Subcutaneous adipose tissue (tissue), 4 donors: ENCODE results near the gene TMTC3. TPM values are rescaled to one million over a fixed set of nuclear protein-coding genes. Genes with fewer than 3 reads are reported as not detected.

ENCODE experiments used
- CTCF ChIP-seq: fragments of 450-650 bp; IDR thresholded peaks from one replicate; pipeline ENCODE4 v1.5.1; 2016; ENCODE audit warnings: low read depth, mild to moderate bottlenecking, control low read depth, antibody characterized with exemption, moderate library complexity
- total RNA-seq, 4 donors: library from RNA; depleted of rRNA; stranded (reverse); fragments of >200 nt; gene quantifications; one replicate each; pipeline ENCODE4 v1.1.0, GENCODE V29; 2016

The TMTC3 gene
- total RNA-seq, 4 donors from 2014 or later: 9.4 to 20.9 (median 11.9) TPM

DNA sequence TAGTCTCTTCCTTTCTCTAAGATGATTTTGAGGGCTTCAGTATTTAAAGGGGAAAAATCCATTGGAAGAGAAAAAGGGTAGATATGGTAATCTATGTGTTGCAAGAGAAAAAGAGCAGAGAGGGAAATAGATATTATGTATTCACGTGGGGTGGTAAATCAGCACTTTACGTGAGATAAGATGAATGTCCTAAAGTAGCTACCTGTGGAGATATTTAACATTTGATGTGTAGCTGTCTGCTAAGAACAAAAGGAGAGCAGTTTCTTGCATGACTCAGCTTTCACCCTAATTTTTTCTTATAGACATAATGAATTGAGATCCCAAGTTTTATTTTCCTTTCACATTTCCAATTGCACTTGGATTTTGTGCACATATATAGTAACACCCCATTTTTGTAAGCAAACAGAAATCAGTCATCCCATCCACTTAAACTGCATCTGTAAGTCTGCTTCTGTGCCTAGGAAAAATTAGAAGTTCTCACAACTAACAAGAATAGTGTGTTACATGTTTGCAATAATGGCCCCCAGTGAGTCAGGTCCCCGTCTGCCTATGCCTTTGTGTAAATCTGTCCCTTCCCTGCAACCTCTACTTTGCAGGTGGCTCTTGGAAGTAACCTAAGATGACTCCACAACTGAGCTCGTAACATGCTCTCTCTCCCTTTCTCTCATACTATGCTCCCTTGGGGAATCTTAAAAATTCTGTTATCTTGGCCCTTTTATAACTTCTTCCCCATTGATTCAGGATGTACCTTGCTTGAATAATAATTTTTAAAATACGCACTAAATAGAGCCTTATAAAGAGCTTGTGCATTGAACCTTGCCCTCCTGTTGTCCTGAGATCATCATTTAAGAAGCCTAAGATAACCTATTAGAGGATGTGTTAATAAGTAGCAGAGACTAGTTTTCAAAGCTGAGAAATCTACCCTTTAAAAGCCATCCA lies 3.7 kb downstream of the TMTC3 start:
- TF ChIP-seq CTCF: no peak

GRCh38 chr12:88150063-88150462 lies 8.0 kb downstream of the TMTC3 start:
- no peak for TF ChIP-seq CTCF

- TF ChIP-seq CTCF: no peak
Observed at GRCh38 chr12:88153959-88154358, 11.9 kb downstream of the TMTC3 start.

GRCh38 chr12:88156075-88156654 lies 14.1 kb downstream of the TMTC3 start:
- TF ChIP-seq CTCF: no peak

DNA sequence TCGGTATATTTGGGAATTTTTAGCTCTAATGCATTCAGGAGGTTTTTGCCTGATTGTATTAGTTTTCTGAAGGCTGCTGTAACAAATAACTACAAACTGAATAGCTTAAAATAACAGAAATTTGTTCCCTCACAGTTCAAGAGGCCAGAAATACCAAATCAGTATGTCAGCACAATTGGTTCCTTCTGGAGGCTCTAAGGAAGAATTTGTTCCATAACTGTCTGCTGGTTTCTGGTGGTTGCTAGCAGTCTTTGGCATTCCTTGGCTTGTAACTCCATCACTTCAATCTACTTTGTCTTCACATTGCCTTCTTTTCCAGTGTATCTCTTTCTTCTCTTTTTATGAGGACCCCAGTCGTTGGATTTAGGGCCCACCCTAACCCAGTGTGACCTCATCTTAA lies 21.3 kb downstream of the TMTC3 start:
- TF ChIP-seq CTCF: no peak

DNA sequence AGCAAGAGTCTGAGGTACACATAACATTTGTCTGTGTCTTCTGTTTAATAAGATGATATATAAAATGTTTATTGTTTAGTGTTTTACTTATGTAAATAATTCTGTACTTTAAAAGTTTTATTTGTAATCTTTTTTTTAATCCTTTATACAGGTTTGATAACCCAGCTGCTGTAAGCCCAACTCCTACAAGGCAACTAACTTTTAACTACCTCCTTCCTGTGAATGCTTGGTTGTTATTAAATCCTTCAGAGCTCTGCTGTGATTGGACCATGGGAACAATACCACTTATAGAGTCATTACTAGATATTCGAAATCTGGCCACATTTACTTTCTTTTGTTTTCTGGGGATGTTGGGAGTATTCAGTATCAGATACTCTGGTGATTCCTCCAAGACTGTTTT lies 24.1 kb downstream of the TMTC3 start:
- no peak for TF ChIP-seq CTCF

DNA sequence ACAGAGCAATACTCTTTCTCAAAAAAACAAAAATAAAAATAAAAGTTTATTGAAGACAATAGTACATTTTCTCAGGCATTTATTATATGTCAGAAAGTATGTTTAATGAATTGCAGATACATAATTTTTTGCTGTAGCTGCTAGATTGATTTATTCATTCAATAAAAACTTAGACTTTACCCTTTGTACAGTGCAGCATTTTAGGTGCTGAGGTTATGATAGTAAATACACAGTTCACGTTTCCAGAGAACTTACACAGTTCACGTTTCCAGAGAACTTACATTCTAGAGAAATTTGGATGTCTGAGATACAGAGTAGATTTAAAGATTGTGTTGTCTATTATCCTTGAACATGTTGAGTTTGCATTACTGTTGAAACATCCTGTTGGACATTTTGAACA lies 25.3 kb downstream of the TMTC3 start:
- TF ChIP-seq CTCF: no peak
